C4-2B (cell line): ENCODE results near the gene ZNF593.

ENCODE experiments used
- CTCF ChIP-seq: fragments of 450-650 bp; conservative IDR thresholded peaks from 2 replicates; pipeline ENCODE4 v1.5.1; 2017; ENCODE audit warnings: mild to moderate bottlenecking
- ZFX ChIP-seq: fragments of 450-650 bp; IDR thresholded peaks from 2 replicates; pipeline ENCODE4 v1.6.1; 2017

- no peak for TF ChIP-seq CTCF
- TF ChIP-seq ZFX: no peak
Observed at GRCh38 chr1:26132128-26132833, 37.4 kb upstream of the ZNF593 start.
